A549 (cell line): ENCODE data around the gene PTGER2. TPM values are rescaled to one million over a fixed set of nuclear protein-coding genes. Genes with fewer than 3 reads are reported as not detected.

Experiments
- ATAC-seq, 2 experiments: fragments of 200-7000 bp in 1 of 2; fragments of >200 bp in 1 of 2; cut with Nextera tagmentation in 1 of 2; cut with Tn5 transposase in 1 of 2; 3 replicates each; pipeline versions ENCODE4 v1.8.0 to v1.9.1; 2018 to 2020; ENCODE audit warnings: mild to moderate bottlenecking in 1 of 2, moderate library complexity in 1 of 2
- CTCF ChIA-PET: fragments of 300-600 bp; sonication (Branson Sonifier 250); formaldehyde crosslinking; extraction: SDS; loops from one replicate; lab custom pipeline; 2021; ENCODE audit warnings: antibody characterized with exemption, inconsistent platforms; lab: Yijun Ruan, JAX
- POLR2A ChIA-PET: fragments of 350-600 bp; formaldehyde crosslinking; extraction: SDS; loops from one replicate; lab custom pipeline; 2021; ENCODE audit warnings: antibody characterized with exemption, inconsistent platforms; lab: Yijun Ruan, JAX
- DNase-seq, 2 experiments: peaks; one replicate each; pipeline versions ENCODE4 v3.0.0 to v3.0.0-alpha.2; 2011 to 2016; ENCODE audit warnings: low read depth in 1 of 2, low spot score in 1 of 2
- FAIRE-seq: peaks from 2 replicates; lab custom pipeline; 2011; peaks lifted over from hg19 to GRCh38; lab: Jason Lieb, UNC
- H3K27ac ChIP-seq, 2 experiments: fragments of >200 bp; sonication (Bioruptor Twin); formaldehyde crosslinking; 3 replicates each; pipeline ENCODE4 v1.5.1; 2016 to 2017
- H3K4me1 ChIP-seq: fragments of >200 bp; sonication (Bioruptor Twin); formaldehyde crosslinking; 3 replicates; pipeline ENCODE4 v1.6.1; 2016
- H3K4me2 ChIP-seq: fragments of >200 bp; sonication (Bioruptor Twin); formaldehyde crosslinking; 3 replicates; pipeline ENCODE4 v1.6.1; 2016
- H3K4me3 ChIP-seq: fragments of >200 bp; sonication (Bioruptor Twin); formaldehyde crosslinking; 3 replicates; pipeline ENCODE4 v1.5.1; 2016
- H3K9me3 ChIP-seq: fragments of >200 bp; sonication (Bioruptor Twin); formaldehyde crosslinking; 3 replicates; pipeline ENCODE4 v1.6.1; 2016
- CEBPB ChIP-seq, 2 experiments: fragments of >200 bp in 1 of 2; sonication (Bioruptor Twin) in 1 of 2; formaldehyde crosslinking in 1 of 2; IDR thresholded peaks; 2 replicates each; pipeline ENCODE4 v1.6.1; 2012 to 2016
- CHD4 ChIP-seq: fragments of 200-600 bp; sonication (generic); IDR thresholded peaks from 2 replicates; pipeline ENCODE4 v1.6.1; 2016; ENCODE audit warnings: antibody characterized with exemption, mild to moderate bottlenecking, borderline replicate concordance
- EHMT2 ChIP-seq: fragments of 200-600 bp; sonication (generic); IDR thresholded peaks from 2 replicates; pipeline ENCODE4 v1.6.1; 2016; ENCODE audit warnings: antibody characterized with exemption, low read depth, mild to moderate bottlenecking, moderate library complexity
- MAFK ChIP-seq: fragments of 450-650 bp; IDR thresholded peaks from 2 replicates; pipeline ENCODE4 v1.6.1; 2014; ENCODE audit not compliant: partially characterized antibody
- MAZ ChIP-seq: fragments of 150-350 bp; IDR thresholded peaks from 2 replicates; pipeline ENCODE4 v1.6.1; 2014; ENCODE audit warnings: antibody characterized with exemption, low read depth, low read length, borderline replicate concordance
- MYC ChIP-seq: IDR thresholded peaks from 2 replicates; pipeline ENCODE4 v1.6.1; 2012; ENCODE audit warnings: mild to moderate bottlenecking, inconsistent platforms, low read length, improper control_type of control experiment, borderline replicate concordance
- POLR2A ChIP-seq: IDR thresholded peaks from 2 replicates; pipeline ENCODE4 v1.6.1; 2012; ENCODE audit warnings: mild to moderate bottlenecking, low read length
- POLR2AphosphoS2 ChIP-seq: conservative IDR thresholded peaks from 2 replicates; pipeline ENCODE4 v1.6.1; 2012; ENCODE audit warnings: low read length, improper control_type of control experiment, inconsistent platforms
- RNF2 ChIP-seq: fragments of 200-600 bp; sonication (generic); IDR thresholded peaks from 2 replicates; pipeline ENCODE4 v1.6.1; 2016; ENCODE audit warnings: low read depth, mild to moderate bottlenecking, antibody characterized with exemption, moderate library complexity, borderline replicate concordance
- ZC3H11A ChIP-seq: fragments of 450-650 bp; IDR thresholded peaks from 2 replicates; pipeline ENCODE4 v1.6.1; 2014; ENCODE audit warnings: antibody characterized with exemption, mild to moderate bottlenecking
- ZSCAN20 ChIP-seq: fragments of 250-450 bp; sonication (Bioruptor Pico); IDR thresholded peaks from 2 replicates; pipeline ENCODE4 v1.8.0; 2022; ENCODE audit warnings: mild to moderate bottlenecking, moderate library complexity
- WGBS: methylation state at CpG from one replicate; pipeline ENCODE4 v1.1.6; 2017; ENCODE audit errors: missing lambda C conversion rate; 5-methylcytosine and 5-hydroxymethylcytosine counted together
- polyA plus RNA-seq, 4 experiments: library from polyadenylated mRNA; depleted of rRNA in 3 of 4; stranded (reverse); fragments of >200 nt; fragmentation: RNase III in 1 of 4; extraction: RNeasy Plus Mini Kit Qiagen cat#74134 plus additional on column Dnase treatment in 1 of 4; gene quantifications; 2 replicates in 3 of 4; 3 replicates in 1 of 4; pipeline ENCODE4 v1.2.3, GENCODE V29; 2011 to 2017
- TF ChIP-seq, protein P1 (sequence below): IDR thresholded peaks from 2 replicates; pipeline ENCODE4 v1.6.1; 2012
- TF ChIP-seq, protein P2 (sequence below): fragments of 150-350 bp; IDR thresholded peaks from 2 replicates; pipeline ENCODE4 v1.6.1; 2014; ENCODE audit warnings: low read depth, mild to moderate bottlenecking, low read length
- TF ChIP-seq, protein P3 (sequence below): fragments of 250-450 bp; sonication (Bioruptor Pico); IDR thresholded peaks from 2 replicates; pipeline ENCODE4 v1.5.0; 2021; ENCODE audit warnings: mild to moderate bottlenecking, moderate library complexity, borderline replicate concordance

PTGER2 gene
- polyA plus RNA-seq, 2 of the 4 experiments (the other 2 are of a cell fraction): 0.74 to 1.2 TPM

DNA sequence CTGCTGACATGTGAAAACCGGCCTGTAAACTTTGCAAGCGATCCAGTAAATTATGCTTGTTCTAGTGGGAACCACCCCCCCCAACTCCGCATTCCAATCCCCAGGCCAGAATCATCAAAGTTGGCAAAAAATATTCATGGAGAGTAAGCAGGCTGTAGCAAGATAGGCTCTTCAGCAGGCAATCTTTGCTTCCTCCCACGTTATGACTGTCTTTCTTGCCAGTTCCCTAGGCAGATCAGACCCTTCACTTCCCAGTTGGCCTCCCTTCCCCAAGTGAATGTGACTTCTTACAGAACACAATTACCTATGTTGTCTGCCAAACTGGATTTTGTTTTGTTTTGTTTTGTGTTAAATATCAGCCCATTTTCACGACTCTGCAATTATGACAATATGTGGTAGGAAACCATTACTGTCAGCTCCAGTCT, 1.2 kb upstream of the PTGER2 start:
- WGBS: 91% methylated on average over 5 of the region's 5 CpGs
- Histone ChIP-seq H3K4me2 (no peak overlapping the region), H3K4me3 (no peak overlapping the region), H3K4me1 (no peaks in the 10 kb centered on the region), H3K9me3 (no peaks in the 10 kb centered on the region), H3K27ac (no peak overlapping the region)
- FAIRE-seq (no peak), DNase-seq (no peak), ATAC-seq (no peak)
- ChIA-PET POLR2A (no interaction called here), CTCF (interaction anchor here (1.8 to 3.0 kb wide), 2 partner anchors 13 to 14 kb away, joined by 4 to 17 read pairs; no protein-coding TSS in a partner anchor)
- peak; percentile 92 for TF ChIP-seq MAFK
- TF ChIP-seq POLR2AphosphoS2: no peak

DNA sequence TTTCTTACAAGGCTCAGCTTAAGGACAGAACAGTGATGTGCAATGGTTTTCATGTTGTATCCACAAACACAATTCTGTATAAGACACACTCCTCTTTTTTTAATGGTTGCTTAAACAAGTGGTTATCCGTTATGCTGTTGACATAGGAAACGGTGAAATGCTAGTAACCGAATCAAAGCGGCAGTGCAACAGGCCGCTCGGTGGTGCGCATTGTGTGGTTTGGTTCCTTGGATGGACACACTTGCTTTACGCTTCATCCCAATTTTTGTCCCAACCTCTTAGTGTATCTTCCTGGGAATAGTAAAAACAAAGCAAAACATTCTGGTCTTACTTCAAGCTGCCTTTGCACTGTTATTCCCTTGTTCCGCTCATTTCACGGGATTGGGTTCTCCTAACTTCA, 650 bp upstream of the PTGER2 start:
- 86% methylated on average over 10 of the region's 10 CpGs for WGBS
- ATAC-seq (no peak), DNase-seq (no peak), FAIRE-seq (no peak)
- ChIA-PET CTCF (interaction anchor here (1.8 kb wide), 1 partner anchor 13 kb away, joined by 4 read pairs; no protein-coding TSS in a partner anchor), POLR2A (no interaction called here)
- Histone ChIP-seq H3K27ac (peak overlapping the region; percentile 56 to 77; a peak in 5 of 6 replicates), H3K4me2 (peak overlapping the region; percentile 96), H3K4me3 (peak overlapping the region; percentile 64), H3K4me1 (no peaks in the 10 kb centered on the region), H3K9me3 (no peaks in the 10 kb centered on the region)
- TF ChIP-seq CHD4: no peak
- TF ChIP-seq MAZ: no peak
- TF ChIP-seq EHMT2: no peak

DNA sequence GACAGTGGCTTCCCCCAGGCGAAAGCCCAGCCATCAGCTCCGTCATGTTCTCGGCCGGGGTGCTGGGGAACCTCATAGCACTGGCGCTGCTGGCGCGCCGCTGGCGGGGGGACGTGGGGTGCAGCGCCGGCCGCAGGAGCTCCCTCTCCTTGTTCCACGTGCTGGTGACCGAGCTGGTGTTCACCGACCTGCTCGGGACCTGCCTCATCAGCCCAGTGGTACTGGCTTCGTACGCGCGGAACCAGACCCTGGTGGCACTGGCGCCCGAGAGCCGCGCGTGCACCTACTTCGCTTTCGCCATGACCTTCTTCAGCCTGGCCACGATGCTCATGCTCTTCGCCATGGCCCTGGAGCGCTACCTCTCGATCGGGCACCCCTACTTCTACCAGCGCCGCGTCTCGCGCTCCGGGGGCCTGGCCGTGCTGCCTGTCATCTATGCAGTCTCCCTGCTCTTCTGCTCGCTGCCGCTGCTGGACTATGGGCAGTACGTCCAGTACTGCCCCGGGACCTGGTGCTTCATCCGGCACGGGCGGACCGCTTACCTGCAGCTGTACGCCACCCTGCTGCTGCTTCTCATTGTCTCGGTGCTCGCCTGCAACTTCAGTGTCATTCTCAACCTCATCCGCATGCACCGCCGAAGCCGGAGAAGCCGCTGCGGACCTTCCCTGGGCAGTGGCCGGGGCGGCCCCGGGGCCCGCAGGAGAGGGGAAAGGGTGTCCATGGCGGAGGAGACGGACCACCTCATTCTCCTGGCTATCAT, 663 bp downstream of the PTGER2 start:
- Histone ChIP-seq H3K4me1 (no peaks in the 10 kb centered on the region), H3K4me2 (peak overlapping the region; percentile 96), H3K27ac (peak overlapping the region; percentile 56 to 77; a peak in 5 of 6 replicates), H3K9me3 (no peaks in the 10 kb centered on the region), H3K4me3 (peak overlapping the region; percentile 64)
- DNase-seq (peak in 1 of 2 experiments; percentile 27), FAIRE-seq (no peak), ATAC-seq (peak; percentile 60 to 64)
- POLR2A ChIA-PET: no interaction called here
- 62% methylated on average over 38 of the region's 63 CpGs for WGBS
- TF ChIP-seq POLR2A (no peak), MYC (no peak), ZC3H11A (no peak)
- TF ChIP-seq, protein P1, sequence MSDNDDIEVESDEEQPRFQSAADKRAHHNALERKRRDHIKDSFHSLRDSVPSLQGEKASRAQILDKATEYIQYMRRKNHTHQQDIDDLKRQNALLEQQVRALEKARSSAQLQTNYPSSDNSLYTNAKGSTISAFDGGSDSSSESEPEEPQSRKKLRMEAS: peak; percentile 38; the same call in 1 of the 2 replicates
- TF ChIP-seq, protein P2, sequence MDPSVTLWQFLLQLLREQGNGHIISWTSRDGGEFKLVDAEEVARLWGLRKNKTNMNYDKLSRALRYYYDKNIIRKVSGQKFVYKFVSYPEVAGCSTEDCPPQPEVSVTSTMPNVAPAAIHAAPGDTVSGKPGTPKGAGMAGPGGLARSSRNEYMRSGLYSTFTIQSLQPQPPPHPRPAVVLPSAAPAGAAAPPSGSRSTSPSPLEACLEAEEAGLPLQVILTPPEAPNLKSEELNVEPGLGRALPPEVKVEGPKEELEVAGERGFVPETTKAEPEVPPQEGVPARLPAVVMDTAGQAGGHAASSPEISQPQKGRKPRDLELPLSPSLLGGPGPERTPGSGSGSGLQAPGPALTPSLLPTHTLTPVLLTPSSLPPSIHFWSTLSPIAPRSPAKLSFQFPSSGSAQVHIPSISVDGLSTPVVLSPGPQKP: no peak
- CTCF ChIA-PET: interaction anchor here (0.8 to 1.8 kb wide), 2 partner anchors 10 to 14 kb away, joined by 4 read pairs; no protein-coding TSS in a partner anchor

DNA sequence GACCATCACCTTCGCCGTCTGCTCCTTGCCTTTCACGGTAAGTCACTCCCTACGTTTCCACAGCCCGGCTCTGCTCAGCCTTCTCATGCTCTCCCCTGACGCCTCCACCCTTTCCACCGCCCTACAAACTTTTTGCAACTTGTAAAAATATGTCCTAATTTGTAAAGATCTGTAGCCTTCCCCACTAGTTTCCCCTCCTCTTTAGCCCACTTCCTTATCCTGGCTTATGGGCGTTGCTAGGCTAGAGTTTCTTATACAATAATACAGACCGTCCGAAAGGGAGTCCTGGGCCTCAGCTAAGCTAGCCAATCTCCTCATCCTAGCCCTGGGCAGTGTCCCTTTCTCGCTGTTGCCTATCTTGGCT, 1.2 kb downstream of the PTGER2 start:
- Histone ChIP-seq H3K27ac (no peak overlapping the region), H3K4me3 (no peak overlapping the region), H3K9me3 (no peaks in the 10 kb centered on the region), H3K4me1 (no peaks in the 10 kb centered on the region), H3K4me2 (no peak overlapping the region)
- ATAC-seq: no peak
- WGBS: 85% methylated on average over 11 of the region's 11 CpGs
- ChIA-PET POLR2A (no interaction called here), CTCF (no interaction called here)
- no peak for DNase-seq
- TF ChIP-seq RNF2: no peak
- TF ChIP-seq CEBPB (IDR thresholded peaks at IDR 0.05): no peak
- TF ChIP-seq, protein P1: no peak
- TF ChIP-seq, protein P3, sequence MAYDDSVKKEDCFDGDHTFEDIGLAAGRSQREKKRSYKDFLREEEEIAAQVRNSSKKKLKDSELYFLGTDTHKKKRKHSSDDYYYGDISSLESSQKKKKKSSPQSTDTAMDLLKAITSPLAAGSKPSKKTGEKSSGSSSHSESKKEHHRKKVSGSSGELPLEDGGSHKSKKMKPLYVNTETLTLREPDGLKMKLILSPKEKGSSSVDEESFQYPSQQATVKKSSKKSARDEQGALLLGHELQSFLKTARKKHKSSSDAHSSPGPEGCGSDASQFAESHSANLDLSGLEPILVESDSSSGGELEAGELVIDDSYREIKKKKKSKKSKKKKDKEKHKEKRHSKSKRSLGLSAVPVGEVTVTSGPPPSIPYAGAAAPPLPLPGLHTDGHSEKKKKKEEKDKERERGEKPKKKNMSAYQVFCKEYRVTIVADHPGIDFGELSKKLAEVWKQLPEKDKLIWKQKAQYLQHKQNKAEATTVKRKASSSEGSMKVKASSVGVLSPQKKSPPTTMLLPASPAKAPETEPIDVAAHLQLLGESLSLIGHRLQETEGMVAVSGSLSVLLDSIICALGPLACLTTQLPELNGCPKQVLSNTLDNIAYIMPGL (CRISPR knock-in tag): no peak
- no peak for TF ChIP-seq ZSCAN20 (CRISPR knock-in tag)
- FAIRE-seq: no peak
